Natural killer cell treated with Interleukin-12 subunit alpha and Interleukin-12 subunit beta and Interleukin-15 and Interleukin-18, amount 100 ng/mL, for 72 hours (primary cell): ENCODE measurements around the gene ALOX15B. TPM values are rescaled to one million over a fixed set of nuclear protein-coding genes. Genes with fewer than 3 reads are reported as not detected.
"Not testable (repeated sequence)": the region's sequence is repeated elsewhere in the genome, so short reads cannot be mapped to it uniquely, and the experiment has no call there.

Experiments used
- ATAC-seq, 2 donors: fragments of 150-1000 bp; cut with Tn5 transposase in 1 of 2; sonication (Bioruptor Pico), chemical (Tn5 transposase) in 1 of 2; 2 replicates each; pipeline ENCODE4 v1.10.0; 2021
- DNase-seq: peaks from one replicate; pipeline ENCODE4 v3.0.0; 2022; ENCODE audit warnings: low spot score
- H3K27ac Mint-ChIP-seq, 2 donors: 1 replicate in 1 of 2; 2 replicates in 1 of 2; pipeline ENCODE4 v1.8.0; 2022; ENCODE audit warnings: mixed read lengths in 2 of 2, mild to moderate bottlenecking in 1 of 2, moderate library complexity in 1 of 2
- H3K27me3 Mint-ChIP-seq, 2 donors: 1 replicate in 1 of 2; 2 replicates in 1 of 2; pipeline ENCODE4 v1.8.0; 2022; ENCODE audit warnings: mixed read lengths in 2 of 2
- H3K36me3 Mint-ChIP-seq: one replicate; pipeline ENCODE4 v1.8.0; 2022; ENCODE audit warnings: mixed read lengths
- H3K4me1 Mint-ChIP-seq, 2 donors: 1 replicate in 1 of 2; 2 replicates in 1 of 2; pipeline ENCODE4 v1.8.0; 2022; ENCODE audit warnings: low read depth in 2 of 2, mixed read lengths in 2 of 2, mild to moderate bottlenecking in 1 of 2
- H3K4me3 Mint-ChIP-seq: one replicate; pipeline ENCODE4 v1.8.0; 2022; ENCODE audit warnings: mixed read lengths
- H3K9me3 Mint-ChIP-seq: 2 replicates; pipeline ENCODE4 v1.8.0; 2022; ENCODE audit warnings: mixed read lengths
- total RNA-seq, 2 donors: library from RNA; stranded (reverse); gene quantifications; one replicate each; pipeline ENCODE4 v1.2.3, GENCODE V29; 2022

ALOX15B gene
- total RNA-seq, 2 donors from 2014 or later: not detected

GRCh38 chr17:8068736-8069586, 30.1 kb downstream of the ALOX15B start:
- Mint-ChIP-seq H3K27me3 (peaks cover 17 to 23% of the 10 kb centered on the region in 2 donors), H3K9me3 (no peaks in the 10 kb centered on the region), H3K36me3 (no peaks in the 10 kb centered on the region), H3K4me3 (peak overlapping the region; percentile 38), H3K4me1 (peaks cover 14 to 17% of the 10 kb centered on the region in 2 donors), H3K27ac (peak overlapping the region in 1 of 2 donors; percentile 33)
- ATAC-seq (peak in 1 of 2 donors; percentile 61), DNase-seq (no peak)

DNA sequence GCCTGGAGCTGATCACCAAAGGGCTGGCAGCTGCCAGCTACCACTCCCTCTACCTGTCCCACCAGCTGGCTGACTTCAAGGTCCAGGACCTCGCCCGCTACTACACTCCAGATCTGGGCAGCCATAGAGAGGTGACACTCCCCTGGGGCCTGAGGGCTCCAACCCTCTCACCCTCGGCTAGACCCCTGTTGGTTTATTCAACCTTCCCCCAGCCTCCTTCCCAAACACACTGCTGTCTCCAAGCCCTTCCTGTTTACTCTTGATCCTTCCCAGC, 30.7 kb downstream of the ALOX15B start:
- H3K27me3 Mint-ChIP-seq: peaks cover 20 to 29% of the 10 kb centered on the region in 2 donors
- ATAC-seq: no peak
- DNase-seq: no peak
- no peaks in the 10 kb centered on the region for H3K9me3 Mint-ChIP-seq
- no peak overlapping the region for H3K4me3 Mint-ChIP-seq
- H3K4me1 Mint-ChIP-seq: peaks cover 18 to 23% of the 10 kb centered on the region in 2 donors
- H3K36me3 Mint-ChIP-seq: no peaks in the 10 kb centered on the region
- no peak overlapping the region for H3K27ac Mint-ChIP-seq

DNA sequence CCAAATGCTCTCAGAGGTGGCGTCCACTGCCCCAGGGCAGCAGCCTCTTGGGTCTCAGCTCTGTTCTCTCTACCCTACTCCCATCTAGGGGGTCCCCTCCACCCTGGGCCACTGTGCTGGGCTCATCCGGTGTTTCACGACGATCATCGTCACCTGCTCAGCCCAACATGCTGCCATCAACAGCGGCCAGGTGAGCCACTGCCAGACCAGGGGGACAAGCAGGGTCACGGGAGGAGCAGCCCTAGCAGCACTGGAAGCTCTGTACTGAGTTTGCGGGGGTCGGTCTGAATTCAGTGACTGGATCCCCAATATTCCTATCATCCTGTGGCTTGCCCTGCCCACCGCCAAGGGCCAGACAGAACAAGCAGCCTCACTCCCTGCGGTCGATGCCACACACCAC, 32.6 kb downstream of the ALOX15B start:
- DNase-seq: no peak
- no peak for ATAC-seq
- peaks cover 27 to 37% of the 10 kb centered on the region in 2 donors for H3K27me3 Mint-ChIP-seq
- H3K36me3 Mint-ChIP-seq: no peaks in the 10 kb centered on the region
- no peaks in the 10 kb centered on the region for H3K9me3 Mint-ChIP-seq
- peaks cover 24 to 27% of the 10 kb centered on the region in 2 donors for H3K4me1 Mint-ChIP-seq
- no peak overlapping the region for H3K27ac Mint-ChIP-seq
- no peak overlapping the region for H3K4me3 Mint-ChIP-seq

DNA sequence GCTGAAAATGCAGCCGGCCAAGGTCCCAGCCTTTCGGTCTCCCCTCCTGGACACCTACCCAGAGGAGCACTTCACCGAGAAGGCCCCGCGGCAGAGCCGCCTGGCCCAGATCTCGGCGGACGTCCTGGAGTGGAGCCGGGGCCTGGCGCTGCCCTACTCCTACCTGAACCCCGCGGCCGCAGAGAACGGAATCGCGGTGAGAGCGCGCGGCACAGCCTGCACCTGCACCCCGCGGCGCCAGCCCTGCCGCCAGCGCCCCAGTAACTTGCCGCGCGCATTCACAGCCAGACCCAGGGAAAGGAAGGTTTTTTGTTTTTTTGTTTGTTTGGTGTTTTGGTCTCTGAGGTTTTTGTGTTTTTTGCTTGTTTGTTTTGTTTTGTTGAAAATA, 33.5 kb downstream of the ALOX15B start:
- peaks cover 27 to 37% of the 10 kb centered on the region in 2 donors for H3K27me3 Mint-ChIP-seq
- peak overlapping the region; percentile 58 for H3K4me3 Mint-ChIP-seq
- no peaks in the 10 kb centered on the region for H3K9me3 Mint-ChIP-seq
- H3K4me1 Mint-ChIP-seq: peaks cover 24 to 27% of the 10 kb centered on the region in 2 donors
- no peak for DNase-seq
- H3K27ac Mint-ChIP-seq: peak overlapping the region in 1 of 2 donors; percentile 18
- H3K36me3 Mint-ChIP-seq: no peaks in the 10 kb centered on the region
- no peak for ATAC-seq

- no peak for ATAC-seq
- Mint-ChIP-seq H3K36me3 (no peaks in the 10 kb centered on the region), H3K9me3 (no peaks in the 10 kb centered on the region), H3K4me1 (peaks cover 24 to 27% of the 10 kb centered on the region in 2 donors), H3K27ac (peak overlapping the region; percentile 18 to 61), H3K4me3 (peak overlapping the region; percentile 58), H3K27me3 (peaks cover 30 to 37% of the 10 kb centered on the region in 2 donors)
- no peak for DNase-seq
Observed at GRCh38 chr17:8072729-8073461, 34.0 kb downstream of the ALOX15B start.

GRCh38 chr17:8073627-8074484, 35.0 kb downstream of the ALOX15B start:
- H3K9me3 Mint-ChIP-seq: no peaks in the 10 kb centered on the region
- peaks cover 24 to 27% of the 10 kb centered on the region in 2 donors for H3K4me1 Mint-ChIP-seq
- DNase-seq (peak; percentile 86), ATAC-seq (peak; percentile 79 to 86)
- H3K36me3 Mint-ChIP-seq: no peaks in the 10 kb centered on the region
- H3K4me3 Mint-ChIP-seq: peak overlapping the region; percentile 74
- H3K27me3 Mint-ChIP-seq: peaks cover 29 to 37% of the 10 kb centered on the region in 2 donors
- peak overlapping the region in 1 of 2 donors; percentile 61 for H3K27ac Mint-ChIP-seq

DNA sequence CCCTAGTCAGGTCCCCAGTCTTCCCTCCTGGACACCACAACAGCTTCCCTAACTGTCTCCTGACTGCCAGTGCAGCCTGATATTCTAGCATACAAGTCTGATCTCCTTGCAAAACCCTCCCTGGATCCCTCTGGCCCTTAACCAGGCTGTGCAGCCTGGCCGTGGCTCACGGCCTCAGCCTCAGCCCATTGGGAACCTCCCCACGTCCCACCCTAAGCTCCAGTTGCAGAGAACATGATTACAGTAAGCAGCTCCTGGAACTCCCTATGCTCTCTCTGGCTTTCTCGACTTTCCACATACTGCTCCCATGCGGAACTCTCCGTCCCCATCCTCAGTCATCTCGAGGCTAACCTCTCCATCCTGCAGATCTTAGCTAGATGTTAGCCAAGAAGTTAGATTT, 35.7 kb downstream of the ALOX15B start:
- peak overlapping the region; percentile 40 for H3K4me3 Mint-ChIP-seq
- ATAC-seq: no peak
- H3K36me3 Mint-ChIP-seq: no peaks in the 10 kb centered on the region
- H3K9me3 Mint-ChIP-seq: no peaks in the 10 kb centered on the region
- peaks cover 27% of the 10 kb centered on the region in 2 donors for H3K4me1 Mint-ChIP-seq
- no peak for DNase-seq
- peak overlapping the region in 1 of 2 donors; percentile 49 for H3K27ac Mint-ChIP-seq
- peaks cover 28 to 37% of the 10 kb centered on the region in 2 donors for H3K27me3 Mint-ChIP-seq

DNA sequence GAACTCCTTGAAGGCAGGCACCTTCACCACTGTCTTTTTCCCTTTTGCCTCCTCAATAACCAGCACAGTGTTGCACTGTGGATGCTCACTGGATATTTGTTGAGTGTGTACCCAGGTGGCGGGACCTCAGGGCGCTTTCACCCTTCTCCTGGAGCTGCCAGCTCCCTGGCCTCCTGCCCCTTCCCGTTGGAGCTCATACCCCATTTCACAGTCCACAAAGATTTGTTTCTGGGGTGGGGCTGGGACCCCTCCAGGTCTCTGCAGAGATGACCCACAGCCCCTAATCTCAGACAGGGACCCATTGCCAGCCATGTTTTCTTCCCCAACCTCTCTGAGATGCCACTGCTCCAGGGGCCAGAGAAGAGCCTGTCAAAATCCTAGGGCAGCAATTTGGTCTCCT, 36.2 kb downstream of the ALOX15B start:
- Mint-ChIP-seq H3K27me3 (peaks cover 28 to 37% of the 10 kb centered on the region in 2 donors), H3K27ac (peak overlapping the region in 1 of 2 donors; percentile 49), H3K36me3 (no peaks in the 10 kb centered on the region), H3K4me3 (peak overlapping the region; percentile 40), H3K9me3 (no peaks in the 10 kb centered on the region), H3K4me1 (peaks cover 29 to 32% of the 10 kb centered on the region in 2 donors)
- no peak for ATAC-seq
- no peak for DNase-seq

DNA sequence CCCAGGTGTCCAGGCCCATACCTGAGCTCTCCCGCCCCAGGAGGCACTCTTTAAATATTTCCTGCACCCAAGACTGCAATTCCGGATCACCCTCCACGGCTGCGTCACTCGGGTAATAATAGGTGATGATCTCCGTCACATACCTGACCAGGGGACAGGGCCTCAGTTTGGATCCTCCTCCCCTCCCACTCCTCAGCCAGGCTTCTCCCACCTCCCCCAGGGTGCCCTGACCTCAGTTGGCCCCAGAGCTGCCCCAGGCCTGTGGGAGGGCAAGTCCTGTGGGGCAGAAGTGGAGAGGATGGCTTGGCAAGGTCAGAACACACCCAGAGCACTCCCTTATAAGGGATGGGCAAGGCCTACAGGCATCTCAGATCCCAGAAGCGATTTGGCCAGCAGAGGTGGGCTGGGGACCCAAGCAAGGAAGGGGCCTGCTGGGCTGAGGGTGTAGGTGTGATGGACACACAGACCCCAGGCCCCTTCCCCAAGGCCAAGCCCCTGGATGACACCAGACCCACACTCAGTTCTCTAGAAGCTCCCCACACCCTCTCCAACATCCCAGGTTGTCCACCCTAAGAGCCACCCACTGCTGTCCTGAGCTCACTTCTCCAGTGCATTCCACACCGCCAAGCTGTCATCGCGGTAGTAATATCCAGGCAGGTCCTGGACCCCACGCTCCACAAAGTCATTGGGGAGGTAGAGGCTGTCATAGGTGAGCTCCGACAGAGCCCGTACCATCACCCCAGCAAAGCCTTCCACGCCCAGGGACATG, 36.9 kb downstream of the ALOX15B start:
- peaks cover 25 to 31% of the 10 kb centered on the region in 2 donors for H3K27me3 Mint-ChIP-seq
- no peak overlapping the region for H3K4me3 Mint-ChIP-seq
- DNase-seq (no peak), ATAC-seq (no peak)
- peaks cover 33 to 34% of the 10 kb centered on the region in 2 donors for H3K4me1 Mint-ChIP-seq
- no peak overlapping the region for H3K27ac Mint-ChIP-seq
- no peaks in the 10 kb centered on the region for H3K9me3 Mint-ChIP-seq
- H3K36me3 Mint-ChIP-seq: no peaks in the 10 kb centered on the region

DNA sequence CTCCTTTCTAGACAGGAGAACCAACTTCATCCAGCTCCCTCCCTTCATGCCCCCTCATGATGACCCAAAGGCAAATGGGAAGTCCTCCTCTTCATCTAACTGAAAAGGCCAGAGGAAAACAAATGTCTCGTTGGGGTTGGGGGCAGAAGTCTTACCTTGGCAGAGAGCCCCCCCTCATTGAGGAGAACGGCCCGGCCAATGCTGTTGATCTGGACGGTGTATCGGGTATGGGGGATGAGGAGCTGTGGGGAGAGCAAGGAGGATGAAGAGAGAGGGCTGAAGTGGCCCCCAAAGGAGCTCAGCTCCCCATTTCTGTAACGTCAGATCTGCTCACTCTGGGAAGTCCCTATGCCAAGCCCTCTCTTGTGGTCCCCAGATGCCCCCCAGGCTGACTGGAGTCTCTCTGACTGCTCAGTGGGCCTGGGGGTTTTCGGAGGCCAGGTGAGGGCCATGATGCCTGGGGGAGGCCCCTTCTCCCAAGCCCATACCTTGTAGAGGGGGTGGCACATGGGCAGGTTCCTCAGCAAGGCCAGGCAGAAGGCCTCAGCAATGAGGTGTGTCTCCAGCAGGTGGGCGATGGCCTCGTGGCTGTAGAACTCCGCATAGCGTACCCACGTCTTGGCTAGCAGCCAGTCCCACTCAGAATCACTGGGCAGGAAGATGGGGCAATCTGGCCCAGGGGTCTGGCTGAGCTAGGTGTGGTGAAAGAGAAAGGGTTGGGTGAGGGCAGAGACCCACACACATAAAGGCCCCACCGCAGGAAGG, 37.8 kb downstream of the ALOX15B start:
- DNase-seq (no peak), ATAC-seq (no peak)

GRCh38 chr17:8077939-8078338, 39.1 kb downstream of the ALOX15B start:
- peaks cover 21 to 22% of the 10 kb centered on the region in 2 donors for H3K27me3 Mint-ChIP-seq
- H3K27ac Mint-ChIP-seq, H3K4me3 Mint-ChIP-seq, DNase-seq, ATAC-seq, H3K9me3 Mint-ChIP-seq, H3K36me3 Mint-ChIP-seq: not testable (repeated sequence)
- peaks cover 27 to 28% of the 10 kb centered on the region in 2 donors for H3K4me1 Mint-ChIP-seq

More for the DNA sequence above, 37.8 kb downstream of the ALOX15B start:
- Mint-ChIP-seq H3K27ac (no peak overlapping the region), H3K36me3 (no peaks in the 10 kb centered on the region), H3K4me3 (no peak overlapping the region), H3K9me3 (no peaks in the 10 kb centered on the region), H3K27me3 (peaks cover 25 to 30% of the 10 kb centered on the region in 2 donors), H3K4me1 (peaks cover 33 to 34% of the 10 kb centered on the region in 2 donors)
